ENCODE measurements around the gene SYT17. TPM values are rescaled to one million over a fixed set of nuclear protein-coding genes. Genes with fewer than 3 reads are reported as not detected.

The SYT17 gene
- polyA plus RNA-seq, 1 donor (not counting 4 experiments of a cell fraction or from before 2014, with no cell fraction given): not detected

DNA sequence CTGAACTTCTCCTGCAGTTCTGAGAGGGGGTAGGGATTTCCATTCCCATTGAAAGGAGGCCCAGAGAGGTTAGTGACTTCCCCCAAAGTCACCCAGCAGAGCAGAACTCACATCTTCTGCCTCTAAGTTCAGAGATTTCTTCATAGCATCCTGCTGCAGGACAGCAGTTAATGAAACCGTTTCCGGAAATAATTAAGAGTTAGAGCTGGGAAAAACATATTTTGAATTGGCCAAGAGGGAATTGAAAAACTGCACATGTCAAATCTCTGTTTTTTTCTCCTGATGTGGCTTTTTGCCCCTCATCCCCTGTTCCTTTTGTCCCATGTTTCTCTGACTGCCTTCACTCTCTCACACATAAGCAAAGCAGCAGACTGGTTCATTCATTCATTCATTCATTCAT lies 27.6 kb upstream of the SYT17 start:
- Histone ChIP-seq H3K4me2 (ENCODE audit: control insufficient read depth, extremely low read depth, insufficient read depth, low read depth, low read length) (no peak overlapping the region), H3K27ac (ENCODE audit: control insufficient read depth, insufficient read depth, low read length) (no peak overlapping the region)

DNA sequence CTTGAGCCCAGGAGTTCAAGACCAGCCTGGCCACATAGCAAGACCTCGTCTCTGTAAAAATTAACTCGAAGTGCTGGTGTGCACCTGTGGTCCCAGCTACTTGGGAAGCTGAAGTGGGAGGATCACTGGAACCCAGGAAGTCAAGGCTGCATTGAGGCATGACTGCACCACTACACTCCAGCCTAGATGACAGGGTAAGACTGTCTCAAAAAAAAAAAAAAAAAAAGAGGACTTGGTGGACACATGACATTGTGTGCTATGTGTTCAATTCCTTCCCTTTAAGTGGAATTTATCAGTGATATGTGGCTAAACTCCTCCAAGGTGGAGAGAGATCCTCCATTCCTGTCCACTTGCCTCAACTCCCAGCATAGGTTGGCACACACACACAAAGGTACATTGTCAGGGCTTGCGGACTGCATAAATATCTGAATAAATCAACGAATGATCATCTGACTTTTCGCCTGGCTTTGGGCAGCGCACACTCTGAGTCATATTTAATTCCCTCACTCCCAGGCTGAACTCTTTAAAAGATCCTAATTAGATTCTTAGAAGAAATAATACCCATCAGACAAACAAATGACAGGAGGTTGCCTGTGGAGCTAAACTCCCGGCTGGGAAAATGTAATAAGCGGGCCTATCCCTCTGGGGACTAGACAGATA lies 25.0 kb upstream of the SYT17 start:
- H3K79me2 ChIP-seq (ENCODE audit: control insufficient read depth, insufficient read depth, low read length): no peaks in the 10 kb centered on the region
- H3K27ac ChIP-seq (ENCODE audit: control insufficient read depth, insufficient read depth, low read length): no peak overlapping the region
- H3K4me1 ChIP-seq (ENCODE audit: control insufficient read depth, extremely low read depth, insufficient read depth, low read length): peaks cover 25% of the 10 kb centered on the region
- no peaks in the 10 kb centered on the region for H3K36me3 ChIP-seq (ENCODE audit: control insufficient read depth in 2 of 2, extremely low read depth in 1 of 2, insufficient read depth in 2 of 2, low read length in 2 of 2)
- H3K4me3 ChIP-seq (ENCODE audit: control insufficient read depth in 2 of 3, extremely low read depth in 1 of 3, insufficient read depth in 2 of 3, low read depth in 1 of 3, low read length in 3 of 3): no peak overlapping the region
- no peak overlapping the region for H2AFZ ChIP-seq (ENCODE audit: control insufficient read depth, low read length)
- no peaks in the 10 kb centered on the region for H3K9me3 ChIP-seq (ENCODE audit: control insufficient read depth, low read depth, low read length)
- FAIRE-seq (peak; percentile 84), DNase-seq (ENCODE audit: low read depth, low spot score) (no peak)
- H3K9me1 ChIP-seq (ENCODE audit: control insufficient read depth, extremely low read depth, insufficient read depth, low read length): no peaks in the 10 kb centered on the region
- H3K9ac ChIP-seq (ENCODE audit: control insufficient read depth, extremely low read depth, insufficient read depth, low read length): no peak overlapping the region
- dilution Hi-C loops (cut with MboI; ENCODE audit: extremely low pct_ligation_motif_present, low sequenced_read_pairs): no loop called here
- H4K20me1 ChIP-seq (ENCODE audit: control insufficient read depth, extremely low read depth, insufficient read depth, low read length): no peaks in the 10 kb centered on the region
- no peaks in the 10 kb centered on the region for H3K27me3 ChIP-seq (ENCODE audit: control insufficient read depth, extremely low read depth, insufficient read depth, low read length)
- H3K4me2 ChIP-seq (ENCODE audit: control insufficient read depth, extremely low read depth, insufficient read depth, low read depth, low read length): peak overlapping the region; percentile 42
- TF ChIP-seq EZH2 (IDR thresholded peaks at IDR 0.05; ENCODE audit: low read length): no peak
- no peak for TF ChIP-seq CTCF (optimal IDR thresholded peaks at IDR 0.05 in 1 of 3, IDR thresholded peaks at IDR 0.05 in 1 of 3, conservative IDR thresholded peaks at IDR 0.05 in 1 of 3; ENCODE audit: extremely low read depth in 1 of 3, insufficient read depth in 2 of 3, low read length in 3 of 3)

More for the DNA sequence above, 27.6 kb upstream of the SYT17 start:
- H3K27me3 ChIP-seq (ENCODE audit: control insufficient read depth, extremely low read depth, insufficient read depth, low read length): no peaks in the 10 kb centered on the region
- H3K9ac ChIP-seq (ENCODE audit: control insufficient read depth, extremely low read depth, insufficient read depth, low read length): no peak overlapping the region
- H3K79me2 ChIP-seq (ENCODE audit: control insufficient read depth, insufficient read depth, low read length): no peaks in the 10 kb centered on the region
- H3K36me3 ChIP-seq (ENCODE audit: control insufficient read depth in 2 of 2, extremely low read depth in 1 of 2, insufficient read depth in 2 of 2, low read length in 2 of 2): no peaks in the 10 kb centered on the region
- dilution Hi-C loops (cut with MboI; ENCODE audit: extremely low pct_ligation_motif_present, low sequenced_read_pairs): no loop called here
- H4K20me1 ChIP-seq (ENCODE audit: control insufficient read depth, extremely low read depth, insufficient read depth, low read length): no peaks in the 10 kb centered on the region
- H2AFZ ChIP-seq (ENCODE audit: control insufficient read depth, low read length): no peak overlapping the region
- H3K9me1 ChIP-seq (ENCODE audit: control insufficient read depth, extremely low read depth, insufficient read depth, low read length): no peaks in the 10 kb centered on the region
- FAIRE-seq (no peak), DNase-seq (ENCODE audit: low read depth, low spot score) (no peak)
- no peak overlapping the region for H3K4me3 ChIP-seq (ENCODE audit: control insufficient read depth in 2 of 3, extremely low read depth in 1 of 3, insufficient read depth in 2 of 3, low read depth in 1 of 3, low read length in 3 of 3)
- no peak for TF ChIP-seq EZH2 (IDR thresholded peaks at IDR 0.05; ENCODE audit: low read length)
- peaks cover 52% of the 10 kb centered on the region for H3K4me1 ChIP-seq (ENCODE audit: control insufficient read depth, extremely low read depth, insufficient read depth, low read length)
- H3K9me3 ChIP-seq (ENCODE audit: control insufficient read depth, low read depth, low read length): no peaks in the 10 kb centered on the region

GRCh38 chr16:19143599-19143956 lies 24.5 kb upstream of the SYT17 start:
- Histone ChIP-seq H3K27me3 (ENCODE audit: control insufficient read depth, extremely low read depth, insufficient read depth, low read length) (no peaks in the 10 kb centered on the region), H3K4me2 (ENCODE audit: control insufficient read depth, extremely low read depth, insufficient read depth, low read depth, low read length) (peak overlapping the region; percentile 42), H3K36me3 (ENCODE audit: control insufficient read depth in 2 of 2, extremely low read depth in 1 of 2, insufficient read depth in 2 of 2, low read length in 2 of 2) (no peaks in the 10 kb centered on the region), H3K4me1 (ENCODE audit: control insufficient read depth, extremely low read depth, insufficient read depth, low read length) (peaks cover 21% of the 10 kb centered on the region), H4K20me1 (ENCODE audit: control insufficient read depth, extremely low read depth, insufficient read depth, low read length) (no peaks in the 10 kb centered on the region), H3K79me2 (ENCODE audit: control insufficient read depth, insufficient read depth, low read length) (no peaks in the 10 kb centered on the region), H3K27ac (ENCODE audit: control insufficient read depth, insufficient read depth, low read length) (no peak overlapping the region), H3K4me3 (ENCODE audit: control insufficient read depth in 2 of 3, extremely low read depth in 1 of 3, insufficient read depth in 2 of 3, low read depth in 1 of 3, low read length in 3 of 3) (no peak overlapping the region), H3K9ac (ENCODE audit: control insufficient read depth, extremely low read depth, insufficient read depth, low read length) (no peak overlapping the region), H3K9me3 (ENCODE audit: control insufficient read depth, low read depth, low read length) (no peaks in the 10 kb centered on the region), H2AFZ (ENCODE audit: control insufficient read depth, low read length) (no peak overlapping the region), H3K9me1 (ENCODE audit: control insufficient read depth, extremely low read depth, insufficient read depth, low read length) (no peaks in the 10 kb centered on the region)
- DNase-seq (ENCODE audit: low read depth, low spot score) (no peak), FAIRE-seq (no peak)
- dilution Hi-C loops (cut with MboI; ENCODE audit: extremely low pct_ligation_motif_present, low sequenced_read_pairs): no loop called here
- TF ChIP-seq CTCF (optimal IDR thresholded peaks at IDR 0.05 in 1 of 3, IDR thresholded peaks at IDR 0.05 in 1 of 3, conservative IDR thresholded peaks at IDR 0.05 in 1 of 3; ENCODE audit: extremely low read depth in 1 of 3, insufficient read depth in 2 of 3, low read length in 3 of 3): no peak
- no peak for TF ChIP-seq EZH2 (IDR thresholded peaks at IDR 0.05; ENCODE audit: low read length)
